ENCODE measurements around the gene C3orf18.

The C3orf18 gene

GRCh38 chr3:50602595-50603191 is 35.1 kb upstream of the C3orf18 start:
- Histone ChIP-seq H3K14ac (ENCODE audit: low read length in 2 of 2) (peak overlapping the region in 1 of 2 experiments; percentile 72), H3K36me3 (ENCODE audit: control insufficient read depth in 1 of 2, insufficient read depth in 2 of 2, low read depth in 1 of 2, low read length in 2 of 2) (peaks cover 13 to 30% of the 10 kb centered on the region in 2 experiments), H3K4me1 (ENCODE audit: control insufficient read depth, insufficient read depth, low read depth, low read length) (peaks cover 48% of the 10 kb centered on the region), H4K91ac (ENCODE audit: low read length) (peak overlapping the region; percentile 90), H3K4me2 (ENCODE audit: low read length, poor library complexity, severe bottlenecking) (no peak overlapping the region), H2BK12ac (ENCODE audit: low read length in 2 of 2) (peak overlapping the region; percentile 82 to 88), H4K8ac (ENCODE audit: low read length) (peak overlapping the region; percentile 94), H2AK5ac (ENCODE audit: low read length, severe bottlenecking) (peak overlapping the region; percentile 41), H2BK15ac (ENCODE audit: low read depth, poor library complexity, severe bottlenecking) (peak overlapping the region; percentile 29), H2AFZ (ENCODE audit: low read depth, low read length) (no peak overlapping the region), H3K9me3 (ENCODE audit: control insufficient read depth, low read length) (no peaks in the 10 kb centered on the region), H3K9ac (ENCODE audit: low read length) (peak overlapping the region; percentile 72), H3K4me3 (ENCODE audit: insufficient read depth in 1 of 2, low read depth in 1 of 2, low read length in 2 of 2) (no peak overlapping the region), H2BK120ac (ENCODE audit: low read depth, low read length) (peak overlapping the region; percentile 44), H2BK5ac (ENCODE audit: low read depth, low read length, poor library complexity, severe bottlenecking) (peak overlapping the region; percentile 71), H3K18ac (ENCODE audit: low read depth in 1 of 2, low read length in 2 of 2) (peak overlapping the region; percentile 73 to 81), H3K79me1 (replicated peaks; ENCODE audit: low read length, poor library complexity, severe bottlenecking) (peaks cover 7% of the 10 kb centered on the region), H3K27me3 (ENCODE audit: control insufficient read depth in 1 of 2, insufficient read depth in 1 of 2, low read length in 2 of 2) (no peaks in the 10 kb centered on the region), H3K27ac (ENCODE audit: low read length, poor library complexity, severe bottlenecking) (peak overlapping the region; percentile 95), H3K4ac (ENCODE audit: low read depth in 1 of 2, low read length in 2 of 2) (peak overlapping the region; percentile 61 to 77), H3K23ac (ENCODE audit: low read length in 2 of 2) (peak overlapping the region in 1 of 2 experiments; percentile 6)
- DNase-seq, result peak; percentile 43
- 91% methylated on average over 9 of the region's 9 CpGs for WGBS

GRCh38 chr3:50600841-50601591 is 33.5 kb upstream of the C3orf18 start:
- H3K14ac ChIP-seq (ENCODE audit: low read length in 2 of 2), result peak overlapping the region in 1 of 2 experiments; percentile 56
- H2AK5ac ChIP-seq (ENCODE audit: low read length, severe bottlenecking), result peak overlapping the region; percentile 95
- peak overlapping the region in 1 of 2 experiments; percentile 69 for H3K4me3 ChIP-seq (ENCODE audit: insufficient read depth in 1 of 2, low read depth in 1 of 2, low read length in 2 of 2)
- H2BK5ac ChIP-seq (ENCODE audit: low read depth, low read length, poor library complexity, severe bottlenecking), result peak overlapping the region; percentile 96
- peak overlapping the region; percentile 98 for H3K27ac ChIP-seq (ENCODE audit: low read length, poor library complexity, severe bottlenecking)
- peak; percentile 97 for DNase-seq
- peak overlapping the region; percentile 92 for H2BK120ac ChIP-seq (ENCODE audit: low read depth, low read length)
- 33% methylated on average over 12 of the region's 14 CpGs for WGBS
- H2AFZ ChIP-seq (ENCODE audit: low read depth, low read length), result no peak overlapping the region
- no peaks in the 10 kb centered on the region for H3K9me3 ChIP-seq (ENCODE audit: control insufficient read depth, low read length)
- peaks cover 0 to 16% of the 10 kb centered on the region in 2 experiments for H3K36me3 ChIP-seq (ENCODE audit: control insufficient read depth in 1 of 2, insufficient read depth in 2 of 2, low read depth in 1 of 2, low read length in 2 of 2)
- H3K79me1 ChIP-seq (replicated peaks; ENCODE audit: low read length, poor library complexity, severe bottlenecking), result peaks cover 2% of the 10 kb centered on the region
- H3K4me2 ChIP-seq (ENCODE audit: low read length, poor library complexity, severe bottlenecking), result peak overlapping the region; percentile 58
- peak overlapping the region; percentile 88 to 98 for H2BK12ac ChIP-seq (ENCODE audit: low read length in 2 of 2)
- no peak overlapping the region for H3K23ac ChIP-seq (ENCODE audit: low read length in 2 of 2)
- peak overlapping the region; percentile 90 for H3K9ac ChIP-seq (ENCODE audit: low read length)
- peaks cover 42% of the 10 kb centered on the region for H3K4me1 ChIP-seq (ENCODE audit: control insufficient read depth, insufficient read depth, low read depth, low read length)
- H2BK15ac ChIP-seq (ENCODE audit: low read depth, poor library complexity, severe bottlenecking), result peak overlapping the region; percentile 92
- H4K91ac ChIP-seq (ENCODE audit: low read length), result peak overlapping the region; percentile 99
- H4K8ac ChIP-seq (ENCODE audit: low read length), result peak overlapping the region; percentile 96
- peak overlapping the region; percentile 90 to 96 for H3K18ac ChIP-seq (ENCODE audit: low read depth in 1 of 2, low read length in 2 of 2)
- H3K4ac ChIP-seq (ENCODE audit: low read depth in 1 of 2, low read length in 2 of 2), result peak overlapping the region; percentile 88 to 96
- no peaks in the 10 kb centered on the region for H3K27me3 ChIP-seq (ENCODE audit: control insufficient read depth in 1 of 2, insufficient read depth in 1 of 2, low read length in 2 of 2)

GRCh38 chr3:50600141-50600753 is 32.7 kb upstream of the C3orf18 start:
- Histone ChIP-seq H3K18ac (ENCODE audit: low read depth in 1 of 2, low read length in 2 of 2) (peak overlapping the region; percentile 6 to 73), H3K9ac (ENCODE audit: low read length) (no peak overlapping the region), H2BK12ac (ENCODE audit: low read length in 2 of 2) (peak overlapping the region; percentile 88 to 92), H2AK5ac (ENCODE audit: low read length, severe bottlenecking) (peak overlapping the region; percentile 90), H3K4me2 (ENCODE audit: low read length, poor library complexity, severe bottlenecking) (no peak overlapping the region), H3K27me3 (ENCODE audit: control insufficient read depth in 1 of 2, insufficient read depth in 1 of 2, low read length in 2 of 2) (no peaks in the 10 kb centered on the region), H3K4ac (ENCODE audit: low read depth in 1 of 2, low read length in 2 of 2) (peak overlapping the region; percentile 34 to 57), H4K8ac (ENCODE audit: low read length) (peak overlapping the region; percentile 71), H2AFZ (ENCODE audit: low read depth, low read length) (no peak overlapping the region), H3K9me3 (ENCODE audit: control insufficient read depth, low read length) (no peaks in the 10 kb centered on the region), H3K27ac (ENCODE audit: low read length, poor library complexity, severe bottlenecking) (no peak overlapping the region), H4K91ac (ENCODE audit: low read length) (peak overlapping the region; percentile 95), H3K4me3 (ENCODE audit: insufficient read depth in 1 of 2, low read depth in 1 of 2, low read length in 2 of 2) (no peak overlapping the region), H3K79me1 (replicated peaks; ENCODE audit: low read length, poor library complexity, severe bottlenecking) (peaks cover 2% of the 10 kb centered on the region), H3K23ac (ENCODE audit: low read length in 2 of 2) (no peak overlapping the region), H3K14ac (ENCODE audit: low read length in 2 of 2) (no peak overlapping the region), H3K36me3 (ENCODE audit: control insufficient read depth in 1 of 2, insufficient read depth in 2 of 2, low read depth in 1 of 2, low read length in 2 of 2) (peaks cover 0 to 12% of the 10 kb centered on the region in 2 experiments), H3K4me1 (ENCODE audit: control insufficient read depth, insufficient read depth, low read depth, low read length) (peaks cover 38% of the 10 kb centered on the region), H2BK15ac (ENCODE audit: low read depth, poor library complexity, severe bottlenecking) (no peak overlapping the region), H2BK120ac (ENCODE audit: low read depth, low read length) (peak overlapping the region; percentile 65), H2BK5ac (ENCODE audit: low read depth, low read length, poor library complexity, severe bottlenecking) (peak overlapping the region; percentile 2)
- no peak for DNase-seq
- 96% methylated on average over 9 of the region's 9 CpGs for WGBS

GRCh38 chr3:50599716-50600118 is 32.2 kb upstream of the C3orf18 start:
- no peak for DNase-seq
- H3K27me3 ChIP-seq (ENCODE audit: control insufficient read depth in 1 of 2, insufficient read depth in 1 of 2, low read length in 2 of 2), result no peaks in the 10 kb centered on the region
- peak overlapping the region; percentile 88 to 92 for H2BK12ac ChIP-seq (ENCODE audit: low read length in 2 of 2)
- peak overlapping the region; percentile 95 for H4K91ac ChIP-seq (ENCODE audit: low read length)
- no peak overlapping the region for H3K23ac ChIP-seq (ENCODE audit: low read length in 2 of 2)
- peak overlapping the region; percentile 90 for H2AK5ac ChIP-seq (ENCODE audit: low read length, severe bottlenecking)
- H3K79me1 ChIP-seq (replicated peaks; ENCODE audit: low read length, poor library complexity, severe bottlenecking), result peaks cover 2% of the 10 kb centered on the region
- peak overlapping the region; percentile 37 to 57 for H3K4ac ChIP-seq (ENCODE audit: low read depth in 1 of 2, low read length in 2 of 2)
- H4K8ac ChIP-seq (ENCODE audit: low read length), result no peak overlapping the region
- 97% methylated on average over 1 of the region's 1 CpG for WGBS
- H3K9ac ChIP-seq (ENCODE audit: low read length), result no peak overlapping the region
- H3K4me1 ChIP-seq (ENCODE audit: control insufficient read depth, insufficient read depth, low read depth, low read length), result peaks cover 34% of the 10 kb centered on the region
- peaks cover 0 to 7% of the 10 kb centered on the region in 2 experiments for H3K36me3 ChIP-seq (ENCODE audit: control insufficient read depth in 1 of 2, insufficient read depth in 2 of 2, low read depth in 1 of 2, low read length in 2 of 2)
- no peak overlapping the region for H2BK120ac ChIP-seq (ENCODE audit: low read depth, low read length)
- no peak overlapping the region for H3K4me3 ChIP-seq (ENCODE audit: insufficient read depth in 1 of 2, low read depth in 1 of 2, low read length in 2 of 2)
- H3K9me3 ChIP-seq (ENCODE audit: control insufficient read depth, low read length), result no peaks in the 10 kb centered on the region
- H2BK5ac ChIP-seq (ENCODE audit: low read depth, low read length, poor library complexity, severe bottlenecking), result peak overlapping the region; percentile 2
- H2AFZ ChIP-seq (ENCODE audit: low read depth, low read length), result no peak overlapping the region
- H3K27ac ChIP-seq (ENCODE audit: low read length, poor library complexity, severe bottlenecking), result no peak overlapping the region
- H3K14ac ChIP-seq (ENCODE audit: low read length in 2 of 2), result no peak overlapping the region
- H3K4me2 ChIP-seq (ENCODE audit: low read length, poor library complexity, severe bottlenecking), result no peak overlapping the region
- peak overlapping the region; percentile 2 to 29 for H3K18ac ChIP-seq (ENCODE audit: low read depth in 1 of 2, low read length in 2 of 2)
- H2BK15ac ChIP-seq (ENCODE audit: low read depth, poor library complexity, severe bottlenecking), result peak overlapping the region; percentile 84
